ENCODE data around the gene FHIT. TPM values are rescaled to one million over a fixed set of nuclear protein-coding genes. Genes with fewer than 3 reads are reported as not detected.

The FHIT gene
- total RNA-seq, 4 donors from 2014 or later, result 7.5 to 20.1 (median 13.5) TPM

- no peaks in the 10 kb centered on the region for H3K9me3 ChIP-seq
- no peak for TF ChIP-seq EP300 (IDR thresholded peaks at IDR 0.05; ENCODE audit: low read depth)
- TF ChIP-seq, protein P1, sequence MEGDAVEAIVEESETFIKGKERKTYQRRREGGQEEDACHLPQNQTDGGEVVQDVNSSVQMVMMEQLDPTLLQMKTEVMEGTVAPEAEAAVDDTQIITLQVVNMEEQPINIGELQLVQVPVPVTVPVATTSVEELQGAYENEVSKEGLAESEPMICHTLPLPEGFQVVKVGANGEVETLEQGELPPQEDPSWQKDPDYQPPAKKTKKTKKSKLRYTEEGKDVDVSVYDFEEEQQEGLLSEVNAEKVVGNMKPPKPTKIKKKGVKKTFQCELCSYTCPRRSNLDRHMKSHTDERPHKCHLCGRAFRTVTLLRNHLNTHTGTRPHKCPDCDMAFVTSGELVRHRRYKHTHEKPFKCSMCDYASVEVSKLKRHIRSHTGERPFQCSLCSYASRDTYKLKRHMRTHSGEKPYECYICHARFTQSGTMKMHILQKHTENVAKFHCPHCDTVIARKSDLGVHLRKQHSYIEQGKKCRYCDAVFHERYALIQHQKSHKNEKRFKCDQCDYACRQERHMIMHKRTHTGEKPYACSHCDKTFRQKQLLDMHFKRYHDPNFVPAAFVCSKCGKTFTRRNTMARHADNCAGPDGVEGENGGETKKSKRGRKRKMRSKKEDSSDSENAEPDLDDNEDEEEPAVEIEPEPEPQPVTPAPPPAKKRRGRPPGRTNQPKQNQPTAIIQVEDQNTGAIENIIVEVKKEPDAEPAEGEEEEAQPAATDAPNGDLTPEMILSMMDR (IDR thresholded peaks at IDR 0.05), result no peak
- no peak for TF ChIP-seq POLR2A (IDR thresholded peaks at IDR 0.05)
- TF ChIP-seq POLR2AphosphoS5 (IDR thresholded peaks at IDR 0.05), result no peak
- in situ Hi-C loops (cut with MboI; ENCODE audit: low pct_ligation_motif_present in 1 of 4, low pct_unique_long_range_greater_than_20kb in 1 of 4, low sequenced_read_pairs in 3 of 4) (no loop called here), intact Hi-C loops (cut with DNase I; ENCODE audit: low total_unique reads) (no loop called here)
- 66 to 69% methylated on average over 3 to 6 of the region's 6 CpGs for WGBS, 2 donors (ENCODE audit: low coverage in 1 of 2)
- H3K27ac ChIP-seq, result no peak overlapping the region
- H3K27me3 ChIP-seq, result no peaks in the 10 kb centered on the region
- DNase-seq, result no peak
- H3K36me3 ChIP-seq, result no peaks in the 10 kb centered on the region
- H3K4me1 ChIP-seq, result no peaks in the 10 kb centered on the region
- H3K4me3 ChIP-seq, result no peak overlapping the region
Measured at GRCh38 chr3:61269435-61269834, 18.2 kb upstream of the FHIT start.

DNA sequence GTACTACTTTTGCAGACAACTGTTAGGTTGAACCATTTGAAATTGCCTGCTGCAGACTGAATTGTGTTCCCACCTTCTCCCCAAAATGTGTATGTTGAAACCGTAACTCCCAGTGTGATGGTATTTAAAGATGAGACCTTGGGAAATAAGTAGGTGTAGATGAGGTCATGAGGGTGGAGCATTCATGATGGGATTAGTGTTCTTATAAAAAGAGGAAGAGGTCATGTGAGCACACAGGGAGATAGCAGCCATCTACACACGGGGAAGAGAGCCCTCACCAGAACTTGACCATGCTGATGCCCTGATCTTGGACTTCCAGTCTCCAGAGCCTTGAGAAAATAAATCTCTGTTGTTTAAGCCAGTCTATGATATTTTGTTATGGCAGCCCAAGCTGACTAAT, 17.4 kb upstream of the FHIT start:
- in situ Hi-C loops (cut with MboI; ENCODE audit: low pct_ligation_motif_present in 1 of 4, low pct_unique_long_range_greater_than_20kb in 1 of 4, low sequenced_read_pairs in 3 of 4) (no loop called here), intact Hi-C loops (cut with DNase I; ENCODE audit: low total_unique reads) (no loop called here)
- Histone ChIP-seq H3K36me3 (no peaks in the 10 kb centered on the region), H3K9me3 (no peaks in the 10 kb centered on the region), H3K27ac (no peak overlapping the region), H3K27me3 (no peaks in the 10 kb centered on the region), H3K4me1 (no peaks in the 10 kb centered on the region), H3K4me3 (no peak overlapping the region)
- no peak for DNase-seq
- no peak for TF ChIP-seq POLR2A (IDR thresholded peaks at IDR 0.05)
- TF ChIP-seq POLR2AphosphoS5 (IDR thresholded peaks at IDR 0.05), result no peak
- no peak for TF ChIP-seq EP300 (IDR thresholded peaks at IDR 0.05; ENCODE audit: low read depth)
- TF ChIP-seq, protein P1 (IDR thresholded peaks at IDR 0.05), result no peak
- WGBS, 2 donors (ENCODE audit: low coverage in 1 of 2), result 32 to 57% methylated on average over 1 to 2 of the region's 2 CpGs

DNA sequence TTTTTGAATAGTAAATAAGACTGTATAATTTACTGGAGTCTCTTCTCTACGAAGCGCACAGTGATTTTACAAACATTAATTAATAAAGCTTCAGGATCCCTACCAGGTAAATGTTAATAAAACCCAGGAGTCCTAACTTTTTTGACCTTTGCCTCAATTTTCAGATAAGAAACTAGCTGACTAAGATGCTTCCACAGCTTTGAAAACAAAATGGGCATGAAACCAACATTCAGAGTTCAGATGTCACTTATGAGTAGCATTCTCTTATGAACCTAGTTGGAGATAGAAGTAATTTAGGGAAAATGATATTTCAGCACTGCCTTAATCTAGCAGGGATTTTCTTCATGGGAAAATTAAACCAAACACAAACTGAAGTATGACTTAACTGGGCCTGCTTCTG, 13.0 kb upstream of the FHIT start:
- H3K9me3 ChIP-seq, result no peaks in the 10 kb centered on the region
- TF ChIP-seq EP300 (IDR thresholded peaks at IDR 0.05; ENCODE audit: low read depth) (no peak), POLR2AphosphoS5 (IDR thresholded peaks at IDR 0.05) (no peak), POLR2A (IDR thresholded peaks at IDR 0.05) (no peak)
- TF ChIP-seq, protein P1 (IDR thresholded peaks at IDR 0.05), result no peak

DNA sequence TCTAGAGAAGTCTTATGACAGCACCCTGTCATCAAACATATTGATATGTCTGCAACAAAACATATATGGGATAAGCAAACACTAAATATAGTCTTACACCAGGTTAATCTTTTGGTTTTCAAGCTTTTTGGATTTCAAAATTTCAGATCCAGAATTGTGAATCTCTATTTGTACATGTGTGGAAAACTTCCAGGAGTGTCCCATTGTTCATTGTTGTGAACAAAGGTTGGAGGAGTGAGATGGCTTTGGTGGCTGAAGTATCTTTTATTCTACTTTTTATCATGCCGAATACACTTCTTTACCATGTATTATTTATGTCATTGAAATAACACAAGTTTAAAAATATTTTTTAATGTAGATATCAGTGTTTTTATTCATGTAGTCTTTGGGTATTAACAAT, 5.9 kb upstream of the FHIT start:
- 92 to 100% methylated on average over 1 of the region's 1 CpG for WGBS, 2 donors (ENCODE audit: low coverage in 1 of 2)
- in situ Hi-C loops (cut with MboI; ENCODE audit: low pct_ligation_motif_present in 1 of 4, low pct_unique_long_range_greater_than_20kb in 1 of 4, low sequenced_read_pairs in 3 of 4) (no loop called here), intact Hi-C loops (cut with DNase I; ENCODE audit: low total_unique reads) (no loop called here)
- no peaks in the 10 kb centered on the region for H3K9me3 ChIP-seq
- H3K36me3 ChIP-seq, result no peaks in the 10 kb centered on the region
- no peak overlapping the region for H3K4me3 ChIP-seq
- no peak overlapping the region for H3K27ac ChIP-seq
- TF ChIP-seq, protein P1 (IDR thresholded peaks at IDR 0.05), result no peak
- TF ChIP-seq EP300 (IDR thresholded peaks at IDR 0.05; ENCODE audit: low read depth), result no peak
- no peak for TF ChIP-seq POLR2AphosphoS5 (IDR thresholded peaks at IDR 0.05)
- no peak for TF ChIP-seq POLR2A (IDR thresholded peaks at IDR 0.05)
- DNase-seq, result no peak
- peaks cover 0 to 3% (median 2%) of the 10 kb centered on the region in 4 donors for H3K4me1 ChIP-seq
- no peaks in the 10 kb centered on the region for H3K27me3 ChIP-seq

More for the DNA sequence above, 13.0 kb upstream of the FHIT start:
- DNase-seq, result no peak
- Histone ChIP-seq H3K36me3 (no peaks in the 10 kb centered on the region), H3K4me3 (no peak overlapping the region), H3K27ac (no peak overlapping the region), H3K27me3 (no peaks in the 10 kb centered on the region), H3K4me1 (no peaks in the 10 kb centered on the region)
- WGBS, 2 donors (ENCODE audit: low coverage in 1 of 2), result 93 to 100% methylated on average over 2 of the region's 2 CpGs
- intact Hi-C loops (cut with DNase I; ENCODE audit: low total_unique reads) (no loop called here), in situ Hi-C loops (cut with MboI; ENCODE audit: low pct_ligation_motif_present in 1 of 4, low pct_unique_long_range_greater_than_20kb in 1 of 4, low sequenced_read_pairs in 3 of 4) (no loop called here)

All from transverse colon (tissue), 4 donors.